ENCODE measurements around the gene AIRE.

The AIRE gene

DNA sequence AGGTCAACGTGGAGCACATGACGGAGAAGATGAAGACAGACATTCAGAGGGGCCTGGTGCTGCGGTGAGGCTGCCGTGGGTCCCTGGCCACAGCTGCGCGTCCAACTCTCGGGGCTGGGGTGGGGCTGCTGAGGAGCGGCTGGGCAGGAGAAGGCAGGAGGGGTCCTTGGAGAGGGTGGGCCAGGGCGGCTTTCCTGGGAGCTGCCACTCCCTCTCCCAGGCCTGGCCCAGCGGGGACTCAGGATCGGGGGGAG lies 39.1 kb downstream of the AIRE start:
- no peak for DNase-seq (ENCODE audit: low read depth in 2 of 2)

DNA sequence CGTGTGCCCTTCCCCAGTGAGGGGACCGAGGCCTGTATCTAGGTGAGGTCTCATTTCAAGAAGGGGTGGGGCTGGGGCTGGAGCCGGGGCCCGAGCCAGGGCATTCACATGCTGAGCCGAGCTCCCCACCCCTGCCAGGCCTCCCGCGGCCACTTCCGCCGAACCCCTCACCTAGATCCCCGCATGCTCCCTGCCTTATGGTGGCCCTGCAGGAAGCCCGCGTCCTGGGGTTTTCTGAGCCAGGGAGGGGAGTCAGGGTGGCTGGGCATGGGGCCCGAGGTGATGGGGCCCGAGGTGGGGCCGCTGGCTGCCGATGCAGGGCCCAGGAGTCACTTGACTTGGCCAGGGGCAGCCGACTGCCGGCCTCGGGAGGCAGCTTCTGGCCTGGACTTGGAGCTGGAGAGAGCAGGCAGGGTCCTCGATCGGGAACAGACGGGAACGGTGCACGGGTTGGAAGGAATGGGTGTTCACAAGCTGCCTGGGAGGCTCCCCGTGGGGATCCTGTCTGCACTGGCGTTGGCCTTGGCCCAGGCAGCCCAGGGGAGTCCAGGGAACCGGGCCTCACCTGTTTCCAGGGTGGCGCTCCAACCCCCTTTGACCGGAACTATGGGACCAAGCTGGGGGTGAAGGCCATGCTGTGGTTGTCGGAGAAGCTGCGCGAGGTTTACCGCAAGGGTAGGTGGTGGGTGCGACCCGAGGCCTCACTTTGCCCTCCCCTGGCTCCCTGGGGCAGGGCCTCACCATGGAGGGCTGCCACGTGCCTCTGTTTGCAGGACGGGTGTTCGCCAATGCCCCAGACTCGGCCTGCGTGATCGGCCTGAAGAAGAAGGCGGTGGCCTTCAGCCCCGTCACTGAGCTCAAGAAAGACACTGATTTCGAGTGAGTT lies 40.0 kb downstream of the AIRE start:
- no peak for DNase-seq (ENCODE audit: low read depth in 2 of 2)

DNA sequence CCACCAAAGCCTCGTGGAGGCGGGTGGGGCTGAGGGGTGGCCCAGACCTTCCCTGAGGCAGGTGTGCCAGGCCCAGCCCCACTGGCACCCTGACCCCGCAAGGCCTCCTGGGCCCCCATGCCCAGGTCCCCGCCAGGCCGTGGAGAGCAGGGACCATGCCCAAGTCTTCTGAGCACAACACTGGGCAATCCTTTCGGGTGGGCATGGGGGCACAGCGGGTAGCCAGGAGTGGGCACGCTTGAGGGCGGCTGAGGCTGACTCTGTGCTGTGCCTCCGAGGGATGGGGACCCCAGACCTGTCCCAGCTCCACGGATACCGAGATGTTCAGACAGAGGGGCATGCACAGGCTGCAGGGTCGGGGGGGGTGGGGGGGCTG lies 40.6 kb downstream of the AIRE start:
- DNase-seq (ENCODE audit: low read depth in 2 of 2), result no peak

DNA sequence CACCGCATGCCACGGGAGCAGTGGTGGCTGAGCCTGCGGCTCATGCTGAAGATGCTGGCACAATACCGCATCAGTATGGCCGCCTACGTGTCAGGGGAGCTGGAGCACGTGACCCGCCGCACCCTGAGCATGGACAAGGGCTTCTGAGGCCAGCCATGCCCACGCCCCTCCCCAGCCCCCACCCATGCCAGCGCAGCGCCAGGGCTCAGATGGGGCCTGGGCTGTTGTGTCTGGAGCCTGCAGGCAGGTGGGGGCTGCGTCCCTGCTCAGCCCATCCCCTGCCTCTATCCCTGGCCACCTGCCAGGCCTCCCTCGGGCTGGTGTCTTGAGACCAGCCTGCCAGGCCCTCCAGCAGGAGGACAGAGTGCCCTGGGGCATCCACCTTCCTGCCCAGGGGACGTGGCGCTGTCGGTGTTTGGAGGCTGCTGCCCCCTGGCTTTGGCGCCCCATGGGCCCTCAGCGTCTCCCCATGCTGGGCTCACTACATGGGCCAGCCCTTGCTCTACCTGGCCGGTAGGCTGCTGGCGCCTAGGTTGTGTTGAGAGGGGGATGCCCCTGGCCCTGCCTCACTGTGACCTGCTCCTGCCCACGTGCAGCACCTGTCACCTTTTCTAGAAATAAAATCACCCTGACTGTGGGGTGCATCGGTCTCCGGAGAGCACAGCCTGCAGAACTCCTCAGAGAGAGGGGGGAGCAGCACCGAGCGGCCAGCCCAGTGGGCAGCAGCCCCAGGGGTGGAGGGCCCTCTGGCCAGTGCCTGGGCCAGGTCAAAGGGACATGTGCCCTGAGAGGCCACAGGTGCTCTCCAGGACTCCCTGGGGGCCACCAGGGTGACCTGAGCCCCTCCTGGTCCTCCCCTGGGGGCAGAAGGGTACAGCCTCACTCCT lies 41.3 kb downstream of the AIRE start:
- no peak for DNase-seq (ENCODE audit: low read depth in 2 of 2)

DNA sequence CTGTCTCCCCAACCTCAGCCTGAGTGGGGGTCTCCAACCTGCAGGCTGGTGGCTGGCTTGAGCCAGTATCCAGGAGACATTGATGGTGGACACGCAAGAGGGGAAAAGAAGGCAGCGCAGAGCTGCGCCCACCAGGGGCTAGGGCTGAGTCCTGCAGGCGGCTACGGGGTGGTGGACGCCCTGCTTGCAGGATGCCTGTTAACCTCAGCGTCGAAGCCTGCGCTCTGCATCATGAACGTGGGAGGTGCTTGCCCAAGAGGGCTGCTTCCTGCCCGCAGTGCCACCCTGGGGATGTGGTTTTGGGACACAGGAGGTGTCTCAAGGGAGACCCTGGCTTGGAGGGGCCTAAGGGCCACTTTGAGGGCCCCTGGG lies 41.9 kb downstream of the AIRE start:
- DNase-seq (ENCODE audit: low read depth in 2 of 2), result no peak

DNA sequence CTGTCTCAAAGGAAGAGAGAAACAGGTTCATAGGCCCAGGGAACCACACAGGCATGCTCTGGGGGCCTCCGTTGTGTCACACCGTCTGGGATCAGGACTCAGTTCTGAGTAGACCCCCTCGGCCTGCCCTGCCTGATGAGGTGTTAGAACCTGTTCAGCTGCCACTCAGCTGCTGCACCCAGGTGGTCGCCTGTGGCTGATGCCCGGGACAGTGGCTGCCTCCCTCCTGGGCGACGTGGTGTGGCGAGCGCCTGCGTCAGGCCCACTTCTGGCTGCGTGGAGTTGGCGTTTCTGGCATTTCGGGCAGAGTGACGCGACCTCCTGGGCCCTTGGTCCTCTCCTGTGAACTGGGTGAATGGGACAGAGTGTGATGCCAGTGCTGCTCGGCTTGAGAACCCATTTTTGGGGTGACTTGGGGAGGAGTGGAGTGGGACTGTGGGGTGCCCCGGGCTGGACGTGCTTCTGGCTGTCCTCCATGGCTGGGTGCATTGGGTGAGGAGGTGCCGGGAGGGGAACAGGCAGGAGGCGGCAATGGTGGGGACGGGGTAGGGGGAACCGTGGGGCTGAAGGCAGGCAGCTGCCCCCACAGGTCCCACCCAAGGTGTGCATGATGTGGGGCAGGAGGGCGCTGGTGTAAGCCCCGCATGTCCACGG lies 42.7 kb downstream of the AIRE start:
- DNase-seq (ENCODE audit: low read depth in 2 of 2), result no peak

DNA sequence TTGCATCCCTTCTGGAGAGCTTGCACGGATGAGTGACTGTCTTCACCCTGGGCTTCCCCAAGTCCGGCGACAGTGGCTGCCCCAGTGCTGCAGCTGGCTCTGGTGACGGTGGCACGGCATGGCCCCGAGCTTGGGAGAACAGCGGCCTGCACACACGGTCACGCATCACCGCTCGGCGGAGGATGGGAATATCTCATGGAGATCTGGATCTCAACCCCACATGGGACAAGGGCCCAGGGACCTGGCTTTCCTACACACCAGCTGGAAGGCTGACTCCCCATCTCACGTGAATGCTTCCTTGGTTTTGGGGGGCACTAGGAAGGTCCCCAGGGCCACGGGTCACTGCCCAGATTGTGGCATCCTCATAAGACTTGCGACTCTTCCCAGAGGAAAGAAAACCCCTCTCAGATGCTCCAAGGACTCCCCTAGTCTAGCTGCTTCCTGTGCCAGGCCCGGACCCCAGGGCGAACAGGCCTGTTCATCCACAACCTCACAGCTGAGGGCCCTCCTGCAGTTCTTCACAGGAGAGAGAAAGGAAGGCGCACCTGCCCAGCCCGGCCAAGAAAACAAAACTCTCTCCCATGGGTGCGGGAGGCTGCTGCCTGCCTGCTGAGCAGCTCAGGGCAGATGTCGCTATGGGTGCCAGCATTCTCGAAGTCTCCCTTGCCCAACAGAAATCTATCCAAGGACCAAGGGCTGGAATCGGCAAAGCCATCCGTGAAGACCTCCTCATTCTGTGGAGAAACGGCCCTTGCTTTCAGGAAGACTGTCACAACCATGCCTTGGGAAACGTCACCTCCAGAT lies 43.6 kb downstream of the AIRE start:
- DNase-seq (ENCODE audit: low read depth in 2 of 2), result no peak

DNA sequence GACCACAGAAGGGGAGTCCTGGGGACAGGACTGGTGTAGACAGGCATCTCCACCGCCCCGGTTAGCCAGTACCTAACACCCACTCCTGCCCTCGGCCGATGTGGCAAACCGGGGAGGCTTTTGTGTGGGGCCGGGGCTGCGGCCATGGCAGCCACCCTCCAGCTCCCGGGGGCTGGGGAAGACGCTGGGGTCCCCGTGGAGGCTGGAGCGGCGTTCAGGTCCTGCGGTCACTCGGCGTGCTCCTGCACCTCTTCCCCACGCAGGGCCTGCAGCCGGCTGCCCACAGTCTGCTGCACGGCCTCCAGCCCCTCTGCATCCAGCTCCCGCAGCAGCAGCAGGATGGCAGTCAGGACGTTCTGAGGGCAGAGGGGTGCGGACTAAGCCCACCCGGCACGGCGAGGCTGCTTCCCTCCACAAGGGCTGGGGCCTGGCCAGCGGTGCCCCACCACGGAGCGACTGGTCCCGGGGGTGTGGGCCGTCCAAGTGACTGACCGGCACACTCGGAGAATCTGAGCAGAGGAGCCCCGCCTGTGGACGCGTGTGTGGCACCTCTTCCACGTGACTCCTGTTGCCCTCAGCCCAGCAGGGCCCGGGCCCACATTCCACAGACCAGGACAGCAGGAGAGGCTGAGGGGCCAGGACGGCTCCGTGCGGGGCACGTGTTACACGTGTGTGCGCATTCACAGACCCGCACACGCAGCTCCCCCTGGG lies 44.5 kb downstream of the AIRE start:
- DNase-seq (ENCODE audit: low read depth in 2 of 2), result no peak

DNA sequence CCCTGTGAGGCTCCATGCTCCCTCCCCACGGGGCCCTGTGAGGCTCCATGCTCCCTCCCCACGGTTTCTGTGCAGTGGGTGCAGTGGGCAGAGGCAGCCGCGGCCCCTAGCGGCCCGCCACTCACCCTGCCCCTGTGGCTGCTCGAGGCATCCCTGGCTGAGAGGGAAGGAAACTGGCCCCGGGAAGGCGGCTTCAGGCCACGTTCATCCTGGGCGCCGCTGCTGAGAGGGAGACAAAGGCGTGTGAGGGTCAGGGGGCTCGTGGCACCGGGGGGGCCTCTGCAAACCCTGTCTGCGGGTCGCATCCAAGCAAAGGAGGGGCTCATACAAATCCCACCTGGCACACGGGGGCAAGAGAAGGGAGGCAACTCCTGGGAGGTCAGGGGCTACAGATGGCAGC lies 45.0 kb downstream of the AIRE start:
- DNase-seq (ENCODE audit: low read depth in 2 of 2), result no peak

DNA sequence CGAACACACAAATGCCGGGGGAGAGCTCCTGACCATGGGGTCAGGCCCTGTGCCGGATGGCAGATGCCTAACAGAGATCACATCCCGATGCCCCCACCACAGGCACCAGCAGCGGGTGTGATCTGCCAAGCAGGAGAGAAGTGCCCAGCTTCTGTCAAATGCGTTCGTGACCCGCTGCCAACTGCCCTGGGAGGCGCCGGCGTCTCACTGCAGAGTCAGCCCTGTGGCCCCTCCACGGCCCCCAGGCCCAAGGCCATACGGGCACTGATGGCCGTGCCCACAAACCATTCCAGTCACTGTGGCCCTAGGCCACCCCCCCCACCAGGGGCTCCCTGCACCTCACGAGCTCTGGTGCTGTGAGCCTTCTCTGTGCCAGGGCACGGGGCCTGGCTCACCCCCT lies 45.5 kb downstream of the AIRE start:
- DNase-seq (ENCODE audit: low read depth in 2 of 2), result no peak

DNA sequence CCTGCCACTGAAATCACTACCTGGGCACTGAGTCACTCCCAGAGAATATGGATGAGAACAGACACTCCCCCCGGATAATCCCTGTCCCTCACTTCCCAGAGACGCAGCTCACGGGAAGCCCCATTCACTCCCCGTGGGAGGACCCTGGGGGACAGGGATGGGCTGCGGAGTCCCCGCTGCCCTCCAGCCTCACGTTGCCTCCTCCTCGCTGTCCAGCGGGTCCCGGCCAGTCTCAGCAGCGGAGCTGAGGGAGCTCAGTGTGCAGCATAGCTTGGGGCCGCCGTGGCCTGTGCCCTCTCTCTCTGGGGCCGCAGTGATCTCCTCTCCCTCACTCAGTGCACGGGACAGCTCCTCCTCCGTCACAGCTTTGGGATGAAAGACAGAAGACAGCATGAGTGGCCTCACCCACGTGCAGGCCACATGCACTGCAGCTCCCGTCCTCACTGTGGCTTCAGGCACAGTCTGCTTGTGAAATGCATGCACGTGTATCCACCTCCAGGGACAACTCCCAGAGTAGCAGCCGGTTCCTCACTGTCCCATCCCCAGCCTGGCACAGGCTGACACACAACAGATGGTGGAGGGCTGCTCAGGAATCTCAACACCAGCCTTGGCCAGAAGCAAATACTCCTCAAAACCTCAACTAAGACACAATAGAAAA lies 46.1 kb downstream of the AIRE start:
- DNase-seq (ENCODE audit: low read depth in 2 of 2), result no peak

DNA sequence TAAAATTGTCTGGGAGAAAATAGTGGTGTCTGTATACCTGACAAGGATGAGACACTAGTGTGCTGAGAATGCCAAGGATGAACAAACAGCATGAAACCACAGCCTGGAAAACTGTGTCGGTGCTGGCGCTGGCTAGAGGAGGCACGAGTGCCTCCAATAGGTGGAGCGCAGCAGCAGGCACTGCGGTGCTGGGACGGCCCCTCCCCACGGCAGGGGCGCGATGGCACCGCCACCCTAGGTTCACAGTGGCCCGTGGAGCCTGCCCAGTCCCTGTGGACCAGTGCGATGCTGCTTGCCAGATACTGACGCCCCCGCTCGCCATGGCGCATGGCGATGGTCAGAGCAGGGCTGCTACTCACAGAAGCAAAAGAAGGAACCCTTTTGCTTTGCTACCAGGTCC lies 46.7 kb downstream of the AIRE start:
- no peak for DNase-seq (ENCODE audit: low read depth in 2 of 2)

DNA sequence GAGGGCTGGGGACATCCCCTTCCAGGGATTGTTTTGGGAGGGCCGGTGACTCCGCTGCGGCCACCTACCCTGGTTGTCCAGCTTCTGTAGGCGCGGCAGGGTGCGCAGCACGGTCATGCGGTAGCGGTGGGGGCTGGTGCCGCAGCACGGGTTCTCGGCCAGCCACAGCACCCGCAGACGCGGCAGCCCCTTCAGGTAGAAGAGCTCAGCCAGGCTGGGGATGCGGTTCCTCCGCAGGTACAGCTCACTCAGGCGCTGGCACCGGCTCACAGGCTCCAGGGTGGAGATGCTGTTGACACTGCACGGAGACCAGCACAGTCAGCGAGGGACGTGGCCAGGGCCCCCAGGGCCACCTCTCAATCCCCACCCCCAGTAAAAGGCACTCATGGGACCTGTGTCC lies 47.3 kb downstream of the AIRE start:
- no peak for DNase-seq (ENCODE audit: low read depth in 2 of 2)

DNA sequence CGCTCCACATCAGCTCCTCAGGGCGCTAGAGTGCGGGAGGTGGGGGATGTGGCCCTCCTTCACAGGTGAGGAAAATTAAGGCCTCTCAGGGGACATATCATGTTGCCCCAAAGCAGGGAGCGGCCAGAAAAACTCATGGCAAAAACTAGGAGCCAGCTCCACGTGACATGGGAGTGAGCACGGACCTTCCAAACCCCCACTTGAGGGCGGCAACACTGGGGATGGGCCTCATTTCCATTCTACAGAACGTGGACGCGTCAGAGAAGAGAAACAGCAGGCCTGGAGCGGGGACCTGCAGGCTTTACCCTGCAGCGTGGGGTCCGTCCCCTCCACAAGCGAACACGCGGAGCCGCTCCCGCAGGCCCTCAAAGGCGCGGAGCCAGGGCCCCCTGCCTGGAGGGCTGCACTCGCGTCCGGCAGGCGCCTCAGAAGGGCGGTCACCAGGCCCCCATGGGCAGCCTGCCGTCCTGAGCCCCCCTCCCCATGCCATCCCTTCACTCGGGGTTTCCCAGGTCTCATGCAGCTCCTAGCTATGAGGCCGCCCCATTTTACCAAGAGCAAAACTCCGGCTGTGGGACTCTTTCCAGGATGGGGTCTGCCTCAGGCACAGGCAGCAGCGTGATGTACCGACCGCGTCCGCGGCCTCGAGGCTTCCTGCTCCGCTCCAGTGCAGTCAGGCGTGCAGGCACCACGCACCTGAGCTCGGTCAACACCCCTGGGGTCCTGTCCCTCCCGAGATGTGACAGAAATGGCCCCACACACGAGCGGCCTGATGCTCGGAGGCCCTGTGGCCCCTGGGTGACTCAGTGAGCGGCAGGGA lies 48.0 kb downstream of the AIRE start:
- DNase-seq (ENCODE audit: low read depth in 2 of 2), result no peak

DNA sequence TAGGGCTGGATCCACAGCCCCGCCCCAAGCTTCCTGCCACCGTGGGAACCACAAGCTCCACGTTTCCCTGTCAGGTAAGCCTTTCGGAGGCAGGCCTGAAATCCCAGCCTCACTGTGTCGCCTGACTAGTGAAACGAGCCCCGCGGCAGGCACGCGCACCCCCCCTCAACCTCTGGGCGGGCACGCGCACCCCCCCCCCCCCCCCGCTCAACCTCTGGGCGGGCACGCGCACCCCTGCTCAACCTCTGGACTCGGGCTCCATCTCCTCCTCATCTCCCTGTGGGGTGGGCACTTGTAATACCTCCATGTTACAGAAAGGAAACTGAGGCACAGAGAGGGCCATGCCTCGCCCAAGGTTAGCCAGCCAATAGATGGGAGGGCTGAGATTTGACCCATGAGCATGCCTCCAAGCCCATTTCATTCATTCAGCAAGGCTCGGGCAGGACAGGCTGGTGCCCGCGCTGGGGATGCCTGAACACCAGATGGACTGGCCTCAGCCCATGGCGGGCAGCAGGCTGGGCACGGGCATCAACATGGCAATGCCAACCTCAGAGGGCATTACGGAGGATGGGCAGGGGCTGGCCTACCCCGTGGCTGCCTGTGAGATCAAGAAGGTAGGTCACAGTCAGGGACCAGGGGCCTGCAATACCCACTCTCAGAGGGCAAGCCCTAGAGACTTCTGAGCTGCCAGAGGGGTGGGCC lies 48.8 kb downstream of the AIRE start:
- DNase-seq (ENCODE audit: low read depth in 2 of 2), result no peak

DNA sequence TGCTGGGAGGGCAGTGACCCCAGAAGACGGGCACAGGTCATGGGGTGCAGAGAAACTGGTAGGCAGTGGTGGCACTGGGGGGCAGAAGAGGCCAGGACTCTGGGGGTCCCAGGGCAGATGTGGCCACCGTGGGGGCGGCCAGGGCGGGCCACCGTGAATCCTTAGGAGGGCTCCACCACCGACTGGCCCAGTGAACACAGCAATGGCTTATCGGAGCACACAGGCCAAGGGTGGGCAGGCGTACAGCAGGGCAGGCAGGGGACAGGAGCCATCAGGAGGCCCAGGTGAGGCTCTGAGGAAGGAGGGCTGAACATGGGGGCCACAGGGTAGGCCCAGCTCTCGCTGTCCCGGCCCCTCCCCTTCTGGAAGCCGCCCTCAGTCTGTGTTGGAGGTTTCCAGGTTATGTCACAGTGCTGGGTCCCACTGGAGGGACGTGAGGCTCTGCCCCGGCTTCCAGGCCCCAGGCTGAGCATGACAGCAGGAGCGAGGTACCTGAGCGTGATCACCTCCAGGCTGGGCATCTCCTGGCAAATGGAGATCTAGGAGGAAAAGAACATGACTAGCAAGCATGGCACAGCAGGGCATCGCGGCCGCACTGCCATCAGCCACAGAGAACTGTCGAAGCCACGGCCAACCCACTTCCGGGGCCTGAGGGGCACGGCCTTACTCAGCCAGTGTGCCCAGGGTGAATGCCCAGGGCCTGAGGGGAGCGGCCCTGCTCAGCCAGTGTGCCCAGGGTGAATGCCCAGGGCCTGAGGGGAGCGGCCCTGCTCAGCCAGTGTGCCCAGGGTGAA lies 49.8 kb downstream of the AIRE start:
- DNase-seq (ENCODE audit: low read depth in 2 of 2), result no peak

DNA sequence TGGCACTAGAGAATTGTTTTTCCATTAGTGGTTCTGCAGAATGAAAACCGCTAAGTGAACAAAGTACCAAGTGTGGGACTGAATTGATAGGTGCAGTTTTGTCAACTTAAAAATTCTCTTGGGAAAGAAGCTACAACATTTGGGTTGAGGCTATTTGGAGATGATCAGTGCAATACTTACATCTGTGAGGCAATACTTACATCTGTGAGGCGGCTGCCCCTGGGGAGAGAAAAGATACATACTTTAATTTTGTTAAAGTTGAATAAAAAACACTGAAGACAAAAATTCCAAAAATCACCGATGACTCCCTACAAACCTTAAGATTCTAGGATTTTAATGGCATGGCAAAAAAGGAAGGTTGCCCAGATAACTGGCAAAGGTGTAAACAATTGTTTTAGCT lies 51.8 kb downstream of the AIRE start:
- DNase-seq (ENCODE audit: low read depth in 2 of 2), result no peak

All from stimulated activated CD4-positive, alpha-beta T cell treated with anti-CD3 and anti-CD28 coated beads, Interleukin-1b, Interleukin-23, amount 100 ng/mL, for 4 hours (primary cell).